ENCODE results near the gene CTNNBL1. TPM values are rescaled to one million over a fixed set of nuclear protein-coding genes. Genes with fewer than 3 reads are reported as not detected.

The CTNNBL1 gene
- total and polyA plus RNA-seq, 2 experiments from 2014 or later, result 27.6 to 55.0 TPM

DNA sequence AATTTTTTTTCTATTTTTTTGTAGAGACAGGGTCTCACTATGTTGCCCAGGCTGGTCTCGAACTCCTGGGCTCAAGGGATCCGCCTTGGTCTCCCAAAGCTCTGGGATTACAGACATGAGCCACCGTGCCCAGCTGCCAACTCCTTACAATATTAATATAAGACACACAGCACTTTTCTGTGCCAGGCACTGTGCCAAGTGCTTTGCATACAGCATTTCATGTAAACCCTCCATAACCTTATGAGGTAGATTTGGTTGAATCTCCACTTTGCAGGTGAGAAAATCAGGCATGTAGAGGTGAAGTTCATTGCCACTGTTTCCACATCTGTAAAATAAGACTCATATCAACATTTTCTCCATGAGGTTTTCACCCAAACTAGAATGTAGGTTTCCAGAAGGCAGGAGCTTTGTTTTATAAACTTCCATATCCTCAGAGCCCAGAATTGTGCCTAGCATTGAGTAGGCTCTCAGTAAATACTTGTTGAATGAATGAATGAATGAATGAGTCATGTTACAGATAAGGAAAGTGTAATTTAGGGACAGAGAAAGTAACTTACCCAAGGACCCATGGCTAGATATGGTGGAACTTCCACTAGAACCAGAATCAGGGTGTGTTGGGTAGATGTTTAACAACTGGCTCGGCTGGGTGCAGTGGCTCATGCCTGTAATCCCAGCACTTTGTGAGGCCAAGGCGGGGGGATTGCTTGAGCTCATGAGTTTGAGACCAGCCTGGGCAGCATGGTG is 3.0 kb upstream of the CTNNBL1 start:
- H2AFZ ChIP-seq, result no peak overlapping the region
- no peaks in the 10 kb centered on the region for H3K9me2 ChIP-seq (replicated peaks; ENCODE audit: insufficient read depth)
- peaks cover 17% of the 10 kb centered on the region for H3K79me2 ChIP-seq
- H4K20me1 ChIP-seq (ENCODE audit: insufficient read depth, poor library complexity, severe bottlenecking), result no peaks in the 10 kb centered on the region
- H3K27me3 ChIP-seq, result peaks cover 19% of the 10 kb centered on the region
- no peak for DNase-seq (ENCODE audit: low spot score)
- TF ChIP-seq, protein P1, sequence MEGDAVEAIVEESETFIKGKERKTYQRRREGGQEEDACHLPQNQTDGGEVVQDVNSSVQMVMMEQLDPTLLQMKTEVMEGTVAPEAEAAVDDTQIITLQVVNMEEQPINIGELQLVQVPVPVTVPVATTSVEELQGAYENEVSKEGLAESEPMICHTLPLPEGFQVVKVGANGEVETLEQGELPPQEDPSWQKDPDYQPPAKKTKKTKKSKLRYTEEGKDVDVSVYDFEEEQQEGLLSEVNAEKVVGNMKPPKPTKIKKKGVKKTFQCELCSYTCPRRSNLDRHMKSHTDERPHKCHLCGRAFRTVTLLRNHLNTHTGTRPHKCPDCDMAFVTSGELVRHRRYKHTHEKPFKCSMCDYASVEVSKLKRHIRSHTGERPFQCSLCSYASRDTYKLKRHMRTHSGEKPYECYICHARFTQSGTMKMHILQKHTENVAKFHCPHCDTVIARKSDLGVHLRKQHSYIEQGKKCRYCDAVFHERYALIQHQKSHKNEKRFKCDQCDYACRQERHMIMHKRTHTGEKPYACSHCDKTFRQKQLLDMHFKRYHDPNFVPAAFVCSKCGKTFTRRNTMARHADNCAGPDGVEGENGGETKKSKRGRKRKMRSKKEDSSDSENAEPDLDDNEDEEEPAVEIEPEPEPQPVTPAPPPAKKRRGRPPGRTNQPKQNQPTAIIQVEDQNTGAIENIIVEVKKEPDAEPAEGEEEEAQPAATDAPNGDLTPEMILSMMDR (IDR thresholded peaks at IDR 0.05; ENCODE audit: poor library complexity), result no peak
- no peak for TF ChIP-seq EZH2 (IDR thresholded peaks at IDR 0.05; ENCODE audit: borderline replicate concordance)
- no peak for TF ChIP-seq EZH2phosphoT487 (IDR thresholded peaks at IDR 0.05; ENCODE audit: low read depth, severe bottlenecking, unreplicated experiment)
- WGBS (ENCODE audit: low lambda C conversion rate, missing lambda C conversion rate), result 77% methylated on average over 5 of the region's 5 CpGs
- H3K36me3 ChIP-seq (replicated peaks; ENCODE audit: insufficient read depth, low read depth), result no peaks in the 10 kb centered on the region
- no peak overlapping the region for H3K27ac ChIP-seq
- H3K9me3 ChIP-seq (ENCODE audit: low read depth), result no peaks in the 10 kb centered on the region
- no peak overlapping the region for H3K4me2 ChIP-seq
- no peak overlapping the region for H3K4me3 ChIP-seq
- no peaks in the 10 kb centered on the region for H3K4me1 ChIP-seq (ENCODE audit: insufficient read depth)

DNA sequence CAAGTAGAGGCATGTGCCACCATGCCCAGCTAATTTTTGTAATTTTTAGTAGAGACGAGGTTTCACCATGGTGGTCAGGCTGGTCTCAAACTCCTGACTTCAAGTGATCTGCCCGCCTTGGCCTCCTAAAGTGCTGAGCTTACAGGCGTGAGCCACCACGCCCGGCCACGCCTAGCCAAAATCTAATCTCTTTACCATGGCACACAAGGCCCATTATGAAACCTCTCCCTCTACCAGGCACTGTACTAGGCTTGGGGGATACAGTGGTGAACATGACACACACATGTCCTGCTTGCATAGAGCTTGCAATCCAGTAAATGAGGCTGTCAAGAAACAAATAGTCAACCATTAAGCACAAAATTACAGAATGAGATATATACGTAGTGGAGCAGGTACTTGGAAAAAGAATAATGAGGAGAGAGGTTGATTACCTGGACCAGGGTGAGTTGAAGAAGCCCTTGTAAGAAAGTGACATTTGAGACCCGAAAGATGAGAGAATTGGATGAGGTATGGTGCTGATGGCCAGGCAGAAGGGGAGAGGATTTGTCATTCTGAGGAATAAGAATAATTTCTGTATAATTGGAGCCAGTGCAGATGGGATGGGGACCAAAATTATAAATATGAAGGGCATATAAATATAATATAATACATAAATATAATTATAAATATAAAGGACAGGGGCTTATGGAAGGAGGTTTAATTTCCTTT is 1.2 kb upstream of the CTNNBL1 start:
- Histone ChIP-seq H4K20me1 (ENCODE audit: insufficient read depth, poor library complexity, severe bottlenecking) (no peaks in the 10 kb centered on the region), H3K4me2 (no peak overlapping the region), H3K9me3 (ENCODE audit: low read depth) (no peaks in the 10 kb centered on the region), H3K79me2 (peaks cover 35% of the 10 kb centered on the region), H3K27me3 (peaks cover 19% of the 10 kb centered on the region), H3K27ac (no peak overlapping the region), H2AFZ (no peak overlapping the region), H3K36me3 (replicated peaks; ENCODE audit: insufficient read depth, low read depth) (no peaks in the 10 kb centered on the region), H3K4me3 (no peak overlapping the region), H3K4me1 (ENCODE audit: insufficient read depth) (no peaks in the 10 kb centered on the region), H3K9me2 (replicated peaks; ENCODE audit: insufficient read depth) (no peaks in the 10 kb centered on the region)
- WGBS (ENCODE audit: low lambda C conversion rate, missing lambda C conversion rate), result 92% methylated on average over 8 of the region's 8 CpGs
- no peak for DNase-seq (ENCODE audit: low spot score)
- no peak for TF ChIP-seq EZH2 (IDR thresholded peaks at IDR 0.05; ENCODE audit: borderline replicate concordance)

DNA sequence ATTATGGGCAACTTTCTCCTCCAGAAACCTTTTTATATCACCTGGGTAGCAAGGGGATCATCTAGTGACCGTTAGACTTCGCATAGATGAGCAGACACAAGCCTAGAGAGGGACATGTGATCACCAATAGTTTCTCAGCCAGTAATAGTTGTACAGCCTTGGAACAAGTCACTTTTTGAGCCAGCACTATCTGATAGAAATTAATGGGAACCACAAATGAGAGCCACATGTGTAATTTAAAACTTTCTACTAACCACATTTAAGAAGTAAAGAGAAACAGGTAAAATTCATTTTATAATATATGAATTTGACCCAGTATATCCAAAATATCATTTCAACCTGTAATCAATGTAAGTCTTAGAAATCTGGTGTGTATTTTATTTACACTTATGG is 592 bp upstream of the CTNNBL1 start:
- Histone ChIP-seq H2AFZ (peak overlapping the region; percentile 63), H3K4me2 (peak overlapping the region; percentile 80), H3K4me1 (ENCODE audit: insufficient read depth) (no peaks in the 10 kb centered on the region), H4K20me1 (ENCODE audit: insufficient read depth, poor library complexity, severe bottlenecking) (no peaks in the 10 kb centered on the region), H3K9me3 (ENCODE audit: low read depth) (no peaks in the 10 kb centered on the region), H3K36me3 (replicated peaks; ENCODE audit: insufficient read depth, low read depth) (no peaks in the 10 kb centered on the region), H3K4me3 (peak overlapping the region; percentile 15), H3K9me2 (replicated peaks; ENCODE audit: insufficient read depth) (no peaks in the 10 kb centered on the region), H3K79me2 (peaks cover 42% of the 10 kb centered on the region), H3K27ac (no peak overlapping the region), H3K27me3 (peaks cover 13% of the 10 kb centered on the region)
- 71% methylated on average over 2 of the region's 2 CpGs for WGBS (ENCODE audit: low lambda C conversion rate, missing lambda C conversion rate)
- TF ChIP-seq EZH2phosphoT487 (IDR thresholded peaks at IDR 0.05; ENCODE audit: low read depth, severe bottlenecking, unreplicated experiment), result no peak
- no peak for DNase-seq (ENCODE audit: low spot score)

DNA sequence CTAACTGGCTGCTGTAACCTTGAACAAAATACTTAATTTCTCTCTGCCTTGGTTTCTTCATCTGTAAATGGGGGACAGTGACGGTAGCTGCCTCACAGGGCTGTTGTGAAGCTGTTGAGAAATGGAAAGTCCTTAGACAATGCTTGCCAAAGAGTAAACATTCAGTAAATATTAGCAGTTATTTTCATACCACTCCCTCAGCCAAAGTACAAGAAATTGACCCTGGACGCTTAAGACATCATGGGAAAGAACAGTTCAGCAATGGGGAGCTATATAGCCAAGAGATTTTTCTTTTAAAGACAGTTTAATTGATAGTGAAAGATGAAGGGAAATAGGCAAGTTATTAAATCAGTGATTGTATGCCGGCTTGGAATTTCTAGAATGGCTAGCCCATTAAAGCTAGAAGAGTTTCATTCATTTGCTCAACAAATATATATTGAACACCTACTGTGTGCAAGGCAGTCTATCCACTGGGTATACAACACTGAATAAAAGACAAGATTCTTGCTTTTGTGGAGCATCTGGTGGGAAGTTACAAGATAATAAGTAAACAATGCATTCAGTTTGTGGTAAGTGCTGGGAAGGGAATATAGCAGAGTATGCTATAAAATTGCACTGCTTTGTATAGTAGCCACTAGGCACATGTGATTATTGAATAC is 2.0 kb downstream of the CTNNBL1 start:
- H3K4me1 ChIP-seq (ENCODE audit: insufficient read depth), result no peaks in the 10 kb centered on the region
- WGBS (ENCODE audit: low lambda C conversion rate, missing lambda C conversion rate), result 92% methylated on average over 3 of the region's 3 CpGs
- H3K9me2 ChIP-seq (replicated peaks; ENCODE audit: insufficient read depth), result no peaks in the 10 kb centered on the region
- peaks cover 2% of the 10 kb centered on the region for H3K27me3 ChIP-seq
- peaks cover 67% of the 10 kb centered on the region for H3K79me2 ChIP-seq
- no peaks in the 10 kb centered on the region for H3K9me3 ChIP-seq (ENCODE audit: low read depth)
- no peaks in the 10 kb centered on the region for H4K20me1 ChIP-seq (ENCODE audit: insufficient read depth, poor library complexity, severe bottlenecking)
- peak overlapping the region; percentile 87 for H3K4me2 ChIP-seq
- no peak for TF ChIP-seq EZH2 (IDR thresholded peaks at IDR 0.05; ENCODE audit: borderline replicate concordance)
- H3K27ac ChIP-seq, result no peak overlapping the region
- no peak for DNase-seq (ENCODE audit: low spot score)
- no peak overlapping the region for H2AFZ ChIP-seq
- no peak overlapping the region for H3K4me3 ChIP-seq
- H3K36me3 ChIP-seq (replicated peaks; ENCODE audit: insufficient read depth, low read depth), result no peaks in the 10 kb centered on the region

Data from hepatocyte (in vitro differentiated cells).